Stimulated activated CD4-positive, alpha-beta T cell treated with anti-CD3 and anti-CD28 coated beads, Interleukin-1b, Interleukin-23, amount 100 ng/mL, for 1 hour (primary cell): ENCODE data around the gene PVALB.

Experiments
- DNase-seq, 2 donors: peaks; one replicate each; pipeline ENCODE4 v3.0.0-alpha.2; 2020; ENCODE audit warnings: low read depth in 2 of 2

Gene PVALB

DNA sequence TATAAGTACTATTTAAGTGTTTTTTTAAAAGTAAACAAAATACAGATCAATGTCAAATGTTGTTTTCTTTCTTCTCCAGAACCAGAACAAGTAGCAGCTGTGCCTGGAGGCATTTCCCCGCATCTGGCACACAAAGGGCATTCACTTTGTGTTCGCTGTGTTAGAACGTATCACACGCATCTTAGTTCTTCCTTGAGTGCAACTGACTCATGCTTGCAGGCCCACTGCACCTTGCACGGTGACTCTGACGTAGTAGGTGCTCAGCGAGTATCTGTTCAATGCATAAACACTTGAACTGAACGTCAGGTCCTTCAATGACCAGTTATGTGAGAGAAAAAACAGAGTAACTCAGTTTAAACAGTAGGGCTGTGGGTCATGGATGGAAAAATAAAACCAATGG is 44.4 kb downstream of the PVALB start:
- no peak for DNase-seq

DNA sequence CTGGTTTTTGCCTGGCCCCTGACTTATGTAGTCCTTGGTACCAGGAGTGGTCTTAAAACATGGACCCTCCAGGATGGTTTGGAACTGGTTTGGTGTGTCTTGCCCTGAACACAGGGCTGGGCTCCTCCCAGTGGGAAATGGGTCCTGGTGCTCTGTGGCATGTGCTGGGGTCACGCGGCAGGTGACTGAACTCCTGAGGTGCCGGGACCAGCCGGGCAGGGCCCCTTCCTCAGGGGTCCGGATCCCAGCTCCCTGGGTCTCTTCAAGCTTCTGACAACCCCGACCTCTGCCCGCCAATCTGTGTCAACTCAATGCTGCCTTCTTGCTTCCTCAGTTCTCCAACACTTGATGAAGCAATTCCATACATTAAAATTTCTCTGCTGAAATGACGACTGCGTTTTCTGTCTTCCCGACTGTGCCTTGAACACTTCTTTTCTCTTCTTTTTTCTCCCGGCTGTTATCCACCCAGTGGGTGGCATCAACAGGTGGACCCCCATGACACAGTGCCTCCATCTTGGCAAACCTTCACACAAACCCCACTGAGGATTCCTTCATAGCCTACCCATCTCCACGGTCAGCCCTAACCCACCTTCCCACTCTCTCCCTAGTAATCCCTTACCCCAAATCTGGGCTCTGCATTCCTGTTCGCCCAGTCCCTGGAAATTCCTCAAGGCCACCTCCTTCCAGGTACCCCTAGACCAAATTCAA is 45.3 kb downstream of the PVALB start:
- DNase-seq = no peak

DNA sequence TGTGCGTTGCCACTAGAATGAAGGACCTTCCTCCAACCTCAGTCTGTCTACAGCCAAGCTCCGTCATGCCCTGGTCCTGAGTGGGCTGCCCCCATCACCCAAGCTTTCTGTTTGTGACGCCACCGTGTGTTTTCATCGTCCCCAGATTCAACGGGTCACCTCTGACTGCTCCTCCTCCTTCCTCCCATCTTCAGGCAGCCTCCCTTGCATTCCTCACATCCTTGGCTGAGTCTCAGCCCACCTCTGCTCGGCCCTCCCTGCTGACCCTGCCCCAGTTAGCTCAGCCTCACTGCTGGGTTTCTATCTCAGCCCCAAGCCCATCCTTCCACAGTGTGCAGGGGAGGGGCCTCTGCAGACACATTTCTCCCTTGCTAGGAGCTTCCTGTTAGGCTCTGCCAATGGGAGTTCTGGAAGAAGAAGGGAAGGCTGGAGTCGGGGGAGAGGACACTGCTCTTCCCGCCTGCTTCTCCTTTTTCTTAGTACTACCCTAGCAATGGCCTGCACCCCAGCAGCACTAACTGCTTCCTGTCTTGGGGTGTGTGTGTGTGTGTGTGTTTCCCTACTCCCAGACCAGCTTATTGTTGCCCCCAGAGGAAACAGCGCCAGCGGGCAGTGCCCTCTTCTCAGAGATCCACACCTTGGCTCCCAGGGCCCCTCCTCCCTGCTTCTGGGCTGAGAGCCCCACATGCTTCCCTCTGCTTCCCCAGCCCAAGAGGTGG is 46.2 kb downstream of the PVALB start:
- no peak for DNase-seq

DNA sequence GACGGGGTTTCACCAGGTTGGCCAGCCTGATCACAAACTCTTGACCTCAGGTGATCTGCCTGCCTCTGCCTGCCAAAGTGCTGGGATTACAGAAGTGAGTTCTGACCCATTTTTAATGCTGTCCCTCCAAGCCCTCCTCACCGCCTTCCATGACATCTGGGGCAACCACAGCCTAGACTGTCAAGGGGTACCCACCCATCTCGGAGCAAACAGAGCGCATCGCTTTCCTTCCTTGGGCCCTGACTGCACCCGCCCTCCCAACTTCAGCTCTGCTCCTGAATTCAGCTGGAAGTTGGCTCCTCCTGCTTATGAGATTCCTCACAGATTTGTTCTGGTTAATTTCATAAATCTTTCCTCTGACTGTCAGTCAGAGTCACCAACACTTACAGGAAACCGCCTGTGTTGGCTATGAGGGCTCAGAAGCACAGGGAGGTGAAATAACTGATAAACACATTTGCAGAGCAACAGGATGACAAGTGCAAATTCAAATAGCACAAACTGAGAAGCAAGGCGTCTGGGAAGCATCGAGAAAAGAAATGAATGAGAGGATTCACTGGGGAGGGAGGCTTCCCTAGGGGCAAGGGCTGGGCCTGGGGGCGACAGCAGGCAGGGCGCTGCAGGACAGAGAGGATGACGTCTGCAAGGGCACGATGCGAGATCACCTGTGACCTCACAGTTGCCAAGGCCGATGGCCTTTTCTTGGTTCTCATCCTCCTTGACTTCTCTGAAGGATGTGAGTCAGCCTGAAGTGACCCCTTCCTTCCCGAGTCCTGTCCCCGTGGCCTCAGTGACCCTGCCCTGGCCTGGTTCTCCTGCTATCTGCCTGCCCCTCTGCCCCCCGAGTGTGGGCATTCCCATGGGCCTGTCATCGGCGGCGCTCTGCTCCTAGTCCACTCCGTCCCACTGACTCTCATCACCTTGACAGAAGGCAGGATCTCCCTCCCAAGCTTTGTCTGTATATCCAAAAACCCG is 47.0 kb downstream of the PVALB start:
- no peak for DNase-seq

DNA sequence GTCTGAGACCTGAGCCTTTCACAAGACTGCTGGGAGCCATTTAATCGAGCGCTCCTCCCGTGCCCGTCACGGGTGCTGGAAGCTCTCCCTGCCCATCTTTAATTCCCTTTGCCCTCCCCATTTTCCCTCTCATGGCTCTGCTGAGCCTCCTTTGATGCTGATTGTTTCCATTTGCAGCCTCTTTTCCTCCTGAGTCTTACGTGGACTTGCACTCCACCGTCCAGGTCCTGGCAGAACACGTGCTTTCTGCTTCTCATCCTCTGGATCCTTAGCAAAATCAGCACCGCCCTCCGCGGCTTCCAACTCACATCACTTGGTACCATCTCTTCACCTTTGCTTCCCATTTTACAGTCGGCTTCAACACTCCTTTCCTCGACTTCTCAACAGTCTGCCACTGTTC is 48.2 kb downstream of the PVALB start:
- no peak for DNase-seq

DNA sequence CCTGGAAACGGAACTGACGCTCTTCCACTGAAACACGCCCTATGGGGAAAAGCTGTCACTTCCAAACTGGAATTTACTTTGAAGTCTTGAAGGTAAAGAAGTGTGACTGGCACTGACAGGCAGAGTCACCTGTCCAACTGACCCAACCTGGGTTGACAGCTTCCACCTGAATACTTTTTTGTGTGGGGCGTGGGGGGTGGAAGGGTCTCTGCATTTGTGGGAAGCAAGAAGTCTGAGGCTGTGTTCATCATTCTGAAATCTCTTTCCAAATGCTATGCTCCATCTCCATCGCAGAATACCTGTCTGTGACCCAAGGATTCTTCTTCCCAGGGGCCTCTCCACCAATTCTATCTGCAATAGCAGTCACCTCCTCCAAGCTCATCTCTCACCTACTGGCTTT is 48.7 kb downstream of the PVALB start:
- no peak for DNase-seq

DNA sequence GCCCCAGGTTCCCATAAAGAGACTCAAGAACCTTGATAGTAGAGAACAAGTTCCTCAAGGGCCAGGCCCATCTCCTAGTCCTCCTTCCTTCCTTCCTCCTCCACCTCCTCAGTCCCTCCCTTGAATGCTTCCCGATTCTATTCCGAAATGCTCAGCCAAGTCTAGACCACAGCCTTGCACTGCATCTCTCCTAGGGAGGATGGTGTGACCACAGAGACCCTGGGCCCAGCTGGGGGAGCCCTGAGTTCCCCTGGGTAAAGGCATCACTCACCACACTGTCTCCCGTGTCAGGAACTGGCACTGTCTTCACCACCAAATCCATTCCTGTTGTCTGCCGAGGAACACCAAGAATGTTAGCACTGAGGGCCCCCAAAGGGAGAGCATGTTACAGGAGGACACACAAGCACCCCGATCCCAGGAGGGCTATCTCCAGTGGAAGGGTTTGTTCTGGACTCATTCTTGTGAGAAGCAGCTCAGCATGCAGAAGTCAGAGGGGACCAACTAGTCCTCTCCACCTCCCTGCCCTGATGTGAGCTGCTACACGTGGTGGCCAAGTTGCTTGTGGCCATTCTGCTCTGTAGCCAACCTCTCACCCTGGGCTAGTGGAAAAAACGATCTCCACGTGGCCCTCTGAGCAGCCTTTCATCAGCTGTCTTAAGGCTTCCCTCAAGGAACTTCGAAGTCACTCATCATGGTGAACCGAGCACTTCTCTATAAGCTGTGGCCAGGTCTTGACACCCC is 49.6 kb downstream of the PVALB start:
- DNase-seq = no peak

DNA sequence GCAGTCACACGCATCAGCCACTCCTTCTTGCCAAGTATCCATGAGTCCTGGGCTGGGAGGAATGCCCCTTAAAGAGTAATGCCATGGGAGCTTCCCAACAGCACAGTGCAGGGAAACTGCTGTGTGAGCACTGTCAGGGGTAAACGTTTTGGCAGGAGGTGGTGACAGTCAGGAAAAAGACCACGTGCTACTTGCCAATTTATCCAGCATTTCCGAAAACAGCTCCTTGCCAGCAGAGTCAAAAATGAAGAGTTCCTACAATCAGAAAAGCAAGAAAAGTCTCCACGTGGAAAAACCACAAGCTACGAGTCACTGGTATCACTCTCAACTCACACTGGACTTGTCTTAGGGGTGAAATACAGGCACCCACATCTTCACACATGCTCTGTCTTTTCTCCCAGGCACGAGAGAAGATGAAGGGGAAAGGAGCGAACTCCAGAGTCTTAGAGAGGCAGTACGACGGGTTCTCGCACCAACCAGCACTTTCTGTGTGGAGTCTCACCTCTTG is 50.8 kb downstream of the PVALB start:
- DNase-seq = no peak

DNA sequence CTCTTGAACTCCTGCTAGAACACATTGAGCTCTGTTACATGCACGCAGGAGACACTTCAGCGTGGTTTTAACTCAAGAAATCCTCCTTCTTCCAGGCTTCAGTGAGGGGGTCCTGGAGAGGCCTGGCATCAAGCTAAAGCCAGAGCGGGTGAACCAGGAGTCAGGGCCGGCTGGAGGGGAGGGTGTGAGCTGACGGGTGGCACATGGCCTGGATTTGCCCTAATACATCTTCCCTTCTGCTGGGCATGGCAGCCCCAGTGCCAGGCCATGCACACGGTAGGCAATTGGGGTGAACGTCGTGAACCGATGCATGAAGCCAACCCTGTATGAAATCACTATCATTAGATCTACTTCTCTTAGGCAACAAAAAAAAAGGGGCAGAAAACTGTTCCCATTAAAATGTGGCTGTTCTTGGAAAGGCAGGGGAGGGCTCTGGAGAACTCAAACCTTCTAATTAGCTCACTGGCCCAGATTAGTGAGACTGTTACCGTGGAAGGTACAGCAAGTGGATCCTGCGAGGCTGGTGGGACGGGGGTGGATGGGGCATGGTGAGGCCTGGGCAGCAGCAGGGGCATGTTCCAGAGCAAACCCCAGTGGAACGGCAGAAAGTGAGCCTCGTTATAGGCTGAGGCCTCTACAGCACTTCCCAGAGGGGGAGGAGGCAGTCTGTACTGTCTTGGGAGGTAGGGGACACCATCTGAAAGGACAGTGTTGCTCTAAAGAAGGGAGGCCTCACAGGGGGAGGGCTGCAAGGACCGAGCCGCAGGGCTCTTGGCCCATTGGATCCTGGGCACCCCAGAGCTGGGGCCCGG is 51.5 kb downstream of the PVALB start:
- no peak for DNase-seq

DNA sequence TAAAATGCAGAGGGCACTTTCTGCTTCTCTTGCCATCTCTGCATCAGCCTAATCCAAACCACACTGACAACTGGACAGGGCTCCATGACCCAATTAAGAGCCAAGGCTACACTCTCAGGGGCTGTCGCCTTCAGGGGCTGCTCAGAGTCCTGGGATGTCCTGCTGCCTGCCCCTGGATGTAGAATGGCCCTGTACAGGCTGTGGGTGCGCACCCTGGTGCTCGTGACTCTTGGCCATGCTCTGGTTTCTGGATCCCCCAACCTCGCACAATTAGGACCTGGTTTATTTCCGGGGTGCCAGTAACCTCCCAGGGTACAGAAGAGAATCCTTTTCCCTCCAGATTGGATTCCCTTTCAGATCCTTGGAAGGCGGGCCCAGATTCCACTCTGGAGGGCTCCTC is 52.2 kb downstream of the PVALB start:
- no peak for DNase-seq

DNA sequence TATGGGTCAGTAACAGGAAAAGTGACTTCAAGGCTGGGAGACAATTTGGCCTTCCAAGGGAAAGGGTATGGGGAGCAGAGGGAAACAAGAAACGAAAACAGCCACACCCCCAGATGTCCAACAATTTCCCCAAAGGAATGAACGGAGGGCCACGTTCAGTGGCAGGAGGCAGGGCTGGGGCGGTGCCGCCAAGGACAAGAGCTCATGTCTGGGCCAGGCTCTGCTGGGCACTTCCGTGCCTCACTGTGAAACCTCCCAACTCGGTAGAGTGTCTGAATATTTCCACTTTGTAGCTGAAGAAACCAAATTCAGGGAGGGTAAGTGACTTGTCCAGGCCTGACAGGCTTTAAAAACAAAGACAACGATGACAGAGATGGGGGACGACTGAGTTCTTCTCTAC is 52.8 kb downstream of the PVALB start:
- no peak for DNase-seq

DNA sequence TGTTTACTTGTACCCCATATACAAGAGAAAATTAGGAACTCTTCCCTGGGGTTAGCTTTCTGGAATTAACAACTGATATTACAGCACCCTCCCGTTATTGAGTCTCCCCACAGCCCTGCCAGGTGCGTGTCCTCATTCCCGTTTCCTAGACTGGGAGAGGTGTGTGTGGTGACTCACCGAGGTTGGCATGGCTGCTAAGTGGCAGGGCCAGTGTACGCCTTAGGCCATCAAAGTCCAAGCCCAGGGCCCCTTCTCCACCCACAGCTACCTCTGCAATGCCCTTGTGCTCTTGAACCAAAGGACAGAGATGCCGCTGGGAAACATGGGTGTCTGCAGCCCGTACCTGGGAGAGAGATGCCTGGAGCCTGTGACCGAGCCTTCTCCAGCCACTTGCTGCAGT is 53.3 kb downstream of the PVALB start:
- no peak for DNase-seq

DNA sequence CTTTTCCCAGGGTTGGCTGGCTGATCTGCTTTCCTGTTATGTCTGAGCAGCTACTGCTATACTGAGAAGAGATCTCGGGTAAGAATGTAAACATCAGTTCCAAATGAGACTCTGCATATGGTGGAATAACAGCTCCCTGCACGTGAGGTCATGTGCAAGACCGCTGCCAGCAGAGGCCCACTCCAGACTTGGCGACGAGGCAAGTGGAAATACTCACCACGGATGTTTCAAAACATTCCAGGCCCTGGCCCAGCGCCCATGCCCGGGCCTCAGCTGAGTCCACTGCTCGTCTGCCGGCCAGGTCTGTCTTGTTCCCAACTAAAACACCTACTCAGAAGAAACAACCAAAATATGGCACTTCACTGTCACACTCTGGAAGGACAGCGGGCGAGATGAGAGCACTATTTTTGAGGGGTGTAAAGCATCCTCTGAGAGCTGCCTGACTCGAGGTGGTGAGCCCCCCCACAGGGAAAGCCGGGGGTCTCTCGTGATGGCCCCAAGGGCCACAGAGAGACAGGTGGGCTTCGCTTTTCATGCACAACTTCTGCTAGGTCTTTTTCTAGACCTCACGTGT is 54.1 kb downstream of the PVALB start:
- DNase-seq = no peak

DNA sequence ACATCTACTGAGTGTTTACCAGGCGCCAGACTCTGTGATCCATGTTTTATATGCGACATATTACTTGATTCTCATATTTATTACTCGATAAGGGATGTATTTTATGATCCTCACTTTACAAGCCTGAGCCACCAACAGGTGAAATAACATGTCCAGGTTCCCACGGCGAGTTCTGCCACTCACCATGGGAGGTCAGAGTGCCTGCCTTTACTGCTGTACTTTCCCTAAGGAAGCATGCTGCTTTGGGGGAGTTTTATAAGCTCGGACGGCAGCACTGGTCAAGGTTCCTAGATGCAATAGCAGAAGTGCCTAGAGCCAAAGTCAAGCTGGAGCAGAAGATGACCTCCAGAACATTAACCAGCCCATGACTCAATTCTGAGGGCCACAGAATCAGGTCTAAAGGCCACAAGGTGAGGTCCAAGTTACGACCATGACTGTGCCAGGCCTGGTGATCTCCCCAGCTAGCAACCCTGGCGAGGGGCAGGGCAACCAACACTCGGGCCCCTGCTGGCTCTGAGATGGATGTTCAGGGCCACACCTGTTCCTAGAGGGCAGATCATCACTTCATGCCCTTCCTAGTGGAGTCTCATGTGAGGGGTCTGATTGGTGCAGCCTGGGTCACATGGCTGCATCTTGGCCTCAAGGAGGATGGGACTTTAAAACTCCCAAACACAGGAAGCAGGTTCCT is 55.1 kb downstream of the PVALB start:
- no peak for DNase-seq

DNA sequence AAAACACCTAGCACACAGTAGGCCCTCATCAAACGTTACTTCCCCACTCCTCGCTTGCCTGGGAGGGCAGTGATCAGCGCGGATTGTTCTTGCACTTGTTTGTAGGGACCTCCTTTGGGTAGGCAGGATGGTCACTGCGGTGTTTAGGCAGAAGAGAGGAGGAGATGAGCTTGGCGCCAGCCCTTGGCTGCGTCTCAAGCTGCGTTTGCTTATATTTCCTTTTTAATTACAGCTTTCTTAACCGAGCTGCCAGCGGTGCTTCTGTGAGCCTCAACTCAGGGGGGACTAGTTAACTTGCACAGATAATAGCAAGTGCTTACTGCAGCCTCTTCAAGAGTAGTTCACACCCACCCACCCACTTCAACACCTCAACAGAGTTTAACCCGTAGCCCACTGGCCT is 56.0 kb downstream of the PVALB start:
- DNase-seq = no peak

DNA sequence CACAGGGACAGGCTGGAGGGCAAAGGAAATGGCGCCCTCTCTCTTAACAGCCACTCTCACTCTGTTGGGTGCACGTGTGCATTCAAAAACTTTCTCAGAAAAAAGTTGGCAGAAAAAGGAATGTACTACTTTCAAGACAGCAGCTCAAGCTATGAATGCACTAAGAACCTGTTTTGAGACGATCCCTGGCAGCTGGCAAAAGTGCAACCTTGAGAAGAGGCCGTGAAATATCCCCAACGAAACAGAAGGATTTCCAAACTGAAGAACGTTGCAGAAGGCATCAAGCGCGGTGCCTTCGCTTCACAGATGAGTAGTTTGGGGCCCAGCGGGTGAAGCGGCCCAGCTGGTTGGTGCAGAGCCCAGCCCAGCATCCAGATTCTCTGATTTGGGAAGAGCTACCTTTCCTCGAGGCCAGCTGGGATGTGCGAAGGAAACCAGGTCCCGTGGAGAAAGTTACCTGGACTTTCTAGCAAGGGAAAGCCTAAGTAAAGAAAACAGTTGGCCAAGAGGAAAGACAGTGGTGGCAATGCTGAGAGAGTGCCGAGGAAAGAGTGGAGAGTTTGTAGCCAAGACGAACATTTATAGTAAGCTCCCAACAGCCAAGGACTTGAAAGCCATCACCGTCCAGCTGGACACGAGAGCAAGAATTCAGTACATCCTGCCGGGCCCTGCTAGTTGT is 57.2 kb downstream of the PVALB start:
- no peak for DNase-seq

DNA sequence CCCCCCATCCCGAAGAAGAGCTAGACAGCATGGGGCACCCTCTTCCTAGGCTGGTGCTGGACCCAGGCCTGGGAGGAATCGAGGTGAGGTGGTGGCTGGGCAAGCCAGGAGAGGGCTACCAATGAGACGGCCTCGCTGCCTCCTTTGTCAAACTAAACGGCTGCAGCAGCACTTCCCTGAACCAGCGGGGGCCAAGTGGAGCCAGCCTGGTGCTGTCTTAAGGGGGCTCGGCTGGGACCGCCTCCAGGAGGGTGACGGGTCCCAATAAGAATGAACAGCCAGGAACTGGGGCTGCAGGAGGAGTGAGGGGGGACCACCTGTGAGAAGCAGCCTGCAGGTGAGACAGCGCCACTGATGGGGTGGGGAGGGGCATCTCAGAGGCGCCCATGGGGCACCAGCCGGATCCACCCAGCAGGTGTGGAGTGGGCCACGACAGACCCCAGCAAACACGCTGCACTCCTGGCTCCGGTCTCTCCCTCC is 58.0 kb downstream of the PVALB start:
- DNase-seq = no peak

DNA sequence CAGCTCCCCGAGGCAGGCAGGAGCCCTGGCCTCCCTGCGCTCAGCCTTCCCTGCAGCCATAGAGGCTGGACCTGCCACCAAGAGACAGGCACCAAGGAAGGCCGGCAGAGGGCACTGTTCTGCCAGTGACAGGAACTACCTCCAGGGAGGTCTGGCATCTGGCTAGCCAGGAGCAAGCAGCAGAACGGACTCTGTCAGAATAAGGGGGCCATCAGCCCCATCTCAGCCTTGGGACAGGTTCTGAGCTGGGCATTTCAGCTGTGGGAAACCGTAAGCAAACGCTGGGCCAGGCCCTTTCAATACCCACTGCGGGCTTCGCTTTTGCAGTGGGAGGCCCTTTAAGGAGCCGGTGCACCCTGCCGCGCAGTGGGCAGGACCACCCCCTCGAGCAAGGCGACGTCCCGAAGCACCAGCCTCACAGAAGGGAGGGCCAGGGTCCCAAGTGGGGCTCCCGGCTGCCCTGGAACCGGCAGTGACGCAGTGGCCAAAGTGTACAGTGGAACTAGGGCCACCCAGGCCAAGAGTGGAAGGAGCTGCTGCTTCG is 59.1 kb downstream of the PVALB start:
- peak; percentile 44 to 54 for DNase-seq
